ENCODE data around the gene CMA1.
"Not testable (repeated sequence)": the region's sequence is repeated elsewhere in the genome, so short reads cannot be mapped to it uniquely, and the experiment has no call there.

The CMA1 gene

DNA sequence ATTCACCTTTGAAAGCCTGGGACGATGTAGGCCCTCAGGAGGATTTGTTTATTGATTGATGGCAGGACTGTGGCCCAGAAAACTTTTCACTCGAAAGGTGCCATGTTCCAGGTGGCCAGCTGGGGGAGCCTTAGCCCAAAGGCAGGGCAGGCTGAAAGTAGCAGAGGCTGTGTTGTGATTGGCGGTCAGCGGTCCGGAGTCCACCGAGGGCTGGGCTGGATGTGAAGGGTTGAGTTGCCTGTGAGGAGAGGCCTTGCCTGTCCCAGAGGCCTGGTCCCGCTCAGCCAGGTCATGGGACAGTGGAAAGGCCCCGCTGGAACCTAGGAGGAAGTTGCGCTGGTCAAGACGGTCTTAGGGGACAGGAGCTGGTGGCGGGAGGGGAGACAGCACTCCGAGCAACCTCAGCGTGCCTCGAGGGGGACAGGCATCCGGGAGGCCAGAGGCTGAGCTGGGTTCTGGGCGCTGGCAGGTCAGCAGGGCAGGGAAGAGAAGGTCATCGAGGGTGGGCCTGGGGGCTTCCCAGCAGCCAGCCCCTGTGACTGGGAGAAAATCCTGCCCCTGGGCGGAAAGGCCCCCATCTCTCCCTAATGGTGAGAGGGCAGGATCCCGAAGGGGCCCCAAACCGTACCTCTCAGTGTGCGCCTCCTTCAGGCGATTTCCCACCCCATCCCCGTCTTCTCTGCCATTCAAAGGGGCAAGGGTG lies 26.3 kb downstream of the CMA1 start:
- DNase-seq (ENCODE audit: insufficient read length, low spot score) = no peak
- FAIRE-seq = no peak
- TF ChIP-seq, protein P1, sequence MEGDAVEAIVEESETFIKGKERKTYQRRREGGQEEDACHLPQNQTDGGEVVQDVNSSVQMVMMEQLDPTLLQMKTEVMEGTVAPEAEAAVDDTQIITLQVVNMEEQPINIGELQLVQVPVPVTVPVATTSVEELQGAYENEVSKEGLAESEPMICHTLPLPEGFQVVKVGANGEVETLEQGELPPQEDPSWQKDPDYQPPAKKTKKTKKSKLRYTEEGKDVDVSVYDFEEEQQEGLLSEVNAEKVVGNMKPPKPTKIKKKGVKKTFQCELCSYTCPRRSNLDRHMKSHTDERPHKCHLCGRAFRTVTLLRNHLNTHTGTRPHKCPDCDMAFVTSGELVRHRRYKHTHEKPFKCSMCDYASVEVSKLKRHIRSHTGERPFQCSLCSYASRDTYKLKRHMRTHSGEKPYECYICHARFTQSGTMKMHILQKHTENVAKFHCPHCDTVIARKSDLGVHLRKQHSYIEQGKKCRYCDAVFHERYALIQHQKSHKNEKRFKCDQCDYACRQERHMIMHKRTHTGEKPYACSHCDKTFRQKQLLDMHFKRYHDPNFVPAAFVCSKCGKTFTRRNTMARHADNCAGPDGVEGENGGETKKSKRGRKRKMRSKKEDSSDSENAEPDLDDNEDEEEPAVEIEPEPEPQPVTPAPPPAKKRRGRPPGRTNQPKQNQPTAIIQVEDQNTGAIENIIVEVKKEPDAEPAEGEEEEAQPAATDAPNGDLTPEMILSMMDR (IDR thresholded peaks at IDR 0.05; ENCODE audit: insufficient read depth, missing control alignments) = peak; percentile 56

DNA sequence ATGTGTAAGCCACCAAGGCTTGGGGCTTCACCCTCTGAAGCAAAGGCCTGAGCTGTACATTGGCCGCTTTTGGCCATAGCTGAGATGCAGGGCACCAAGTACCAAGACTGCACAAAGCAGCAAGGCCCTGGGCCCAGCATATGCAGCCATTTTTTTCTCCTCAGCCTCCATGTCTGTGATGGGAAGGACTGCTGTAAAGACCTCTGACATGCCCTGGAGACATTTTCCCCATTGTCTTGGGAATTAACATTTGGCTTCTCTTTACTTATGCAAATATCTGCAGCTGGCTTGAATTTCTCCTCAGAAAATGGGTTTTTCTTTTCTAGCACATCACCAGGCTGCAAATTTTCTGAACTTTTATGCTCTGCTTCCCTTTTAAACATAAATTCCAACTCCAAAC lies 28.1 kb downstream of the CMA1 start:
- FAIRE-seq; DNase-seq (ENCODE audit: insufficient read length, low spot score): not testable (repeated sequence)

DNA sequence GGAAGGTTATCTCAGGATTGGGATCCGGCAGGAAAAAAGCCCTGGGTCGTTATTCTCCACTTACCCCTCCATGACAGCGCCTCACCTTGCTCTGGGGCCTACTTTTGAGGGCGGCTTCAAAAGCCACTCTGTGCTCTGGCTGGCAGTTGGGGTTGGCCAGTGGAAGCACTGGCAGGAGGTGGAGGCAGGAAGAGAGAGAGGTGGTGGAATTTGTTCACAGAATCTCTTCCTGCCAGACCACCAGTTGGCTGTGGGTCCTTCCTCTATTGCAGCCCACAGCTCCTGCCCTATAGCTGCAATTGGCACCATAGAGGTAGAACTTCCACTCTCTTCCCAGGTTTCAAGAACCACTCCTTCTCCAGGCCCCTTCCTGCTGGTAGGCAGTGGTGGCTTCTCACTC lies 32.8 kb downstream of the CMA1 start:
- DNase-seq (ENCODE audit: insufficient read length, low spot score) (no peak), FAIRE-seq (no peak)
- TF ChIP-seq, protein P1 (IDR thresholded peaks at IDR 0.05; ENCODE audit: insufficient read depth, missing control alignments) = no peak

DNA sequence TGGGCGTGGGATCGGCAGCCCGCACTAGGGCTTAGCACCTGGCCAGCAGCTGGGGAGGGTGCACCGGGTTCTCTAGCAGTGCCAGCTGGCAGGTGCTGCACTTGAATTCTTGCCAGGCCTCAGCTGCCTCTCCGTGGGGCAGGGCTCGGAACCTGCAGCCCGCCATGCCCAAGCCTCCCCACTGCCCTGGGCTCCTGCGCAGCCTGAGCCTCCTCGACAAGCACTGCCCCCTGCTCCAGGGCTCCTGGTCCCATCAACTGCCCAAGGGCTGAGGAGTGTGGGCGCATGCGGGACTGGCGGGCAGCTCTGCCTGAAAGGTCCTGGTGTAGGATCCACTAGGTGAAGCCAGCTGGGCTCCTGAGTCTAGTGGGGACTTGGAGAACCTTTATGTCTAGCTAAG lies 34.9 kb downstream of the CMA1 start:
- TF ChIP-seq, protein P1 (IDR thresholded peaks at IDR 0.05; ENCODE audit: insufficient read depth, missing control alignments) = no peak
- no peak for FAIRE-seq
- DNase-seq (ENCODE audit: insufficient read length, low spot score) = no peak

DNA sequence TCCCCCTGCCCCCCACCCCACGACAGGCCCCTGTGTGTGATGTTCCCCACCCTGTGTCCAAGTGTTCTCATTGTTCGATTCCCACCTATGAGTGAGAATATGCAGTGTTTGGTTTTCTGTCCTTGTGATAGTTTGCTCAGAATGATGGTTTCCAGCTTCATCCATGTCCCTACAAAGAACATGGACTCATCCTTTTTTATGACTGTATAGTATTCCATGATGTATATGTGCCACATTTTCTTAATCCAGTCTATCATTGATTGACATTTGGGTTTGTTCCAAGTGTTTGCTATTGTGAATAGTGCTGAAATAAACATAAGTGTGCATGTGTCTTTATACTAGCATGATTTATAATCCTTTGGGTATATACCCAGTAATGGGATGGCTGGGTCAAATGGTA lies 37.6 kb downstream of the CMA1 start:
- FAIRE-seq; DNase-seq (ENCODE audit: insufficient read length, low spot score): not testable (repeated sequence)

DNA sequence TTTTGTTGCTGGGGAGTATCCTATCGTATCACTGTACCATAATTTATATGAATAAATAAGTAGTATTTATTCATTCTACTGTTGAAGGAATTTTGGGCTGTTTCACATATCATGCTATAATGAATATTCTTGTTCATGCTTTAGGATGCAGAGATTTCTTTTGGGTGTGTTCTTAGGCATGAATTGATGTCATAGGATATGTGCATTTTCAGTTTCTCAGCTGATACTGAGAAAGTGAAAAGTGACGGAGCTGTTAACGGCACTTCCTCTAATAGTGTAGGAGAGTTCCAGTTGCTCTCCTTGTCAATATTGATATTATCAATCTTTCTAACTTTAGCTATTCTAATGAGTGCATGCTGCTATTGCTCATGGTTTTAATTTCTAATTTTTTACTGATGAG lies 42.3 kb downstream of the CMA1 start:
- DNase-seq (ENCODE audit: insufficient read length, low spot score) (no peak), FAIRE-seq (no peak)
- TF ChIP-seq, protein P1 (IDR thresholded peaks at IDR 0.05; ENCODE audit: insufficient read depth, missing control alignments) = no peak

DNA sequence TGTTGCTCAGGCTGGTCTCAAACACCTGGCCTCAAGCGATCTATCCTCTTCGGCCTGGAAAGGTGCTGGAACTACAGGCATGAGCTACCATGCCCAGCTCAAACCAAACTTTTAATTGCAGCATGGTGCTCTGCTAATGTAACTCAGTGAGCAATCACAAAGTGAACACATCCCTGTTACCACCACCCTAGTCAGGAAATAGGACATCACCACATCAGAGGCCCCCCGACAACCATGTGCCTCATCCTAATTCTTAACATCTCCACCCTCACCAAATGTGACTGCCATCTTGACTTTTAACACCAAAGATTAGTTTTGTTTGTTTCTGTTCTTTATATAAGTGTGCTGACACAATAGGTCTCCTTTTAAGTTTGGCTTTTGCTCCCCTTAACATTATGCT lies 42.7 kb downstream of the CMA1 start:
- TF ChIP-seq, protein P1 (IDR thresholded peaks at IDR 0.05; ENCODE audit: insufficient read depth, missing control alignments) = no peak
- no peak for DNase-seq (ENCODE audit: insufficient read length, low spot score)
- no peak for FAIRE-seq

DNA sequence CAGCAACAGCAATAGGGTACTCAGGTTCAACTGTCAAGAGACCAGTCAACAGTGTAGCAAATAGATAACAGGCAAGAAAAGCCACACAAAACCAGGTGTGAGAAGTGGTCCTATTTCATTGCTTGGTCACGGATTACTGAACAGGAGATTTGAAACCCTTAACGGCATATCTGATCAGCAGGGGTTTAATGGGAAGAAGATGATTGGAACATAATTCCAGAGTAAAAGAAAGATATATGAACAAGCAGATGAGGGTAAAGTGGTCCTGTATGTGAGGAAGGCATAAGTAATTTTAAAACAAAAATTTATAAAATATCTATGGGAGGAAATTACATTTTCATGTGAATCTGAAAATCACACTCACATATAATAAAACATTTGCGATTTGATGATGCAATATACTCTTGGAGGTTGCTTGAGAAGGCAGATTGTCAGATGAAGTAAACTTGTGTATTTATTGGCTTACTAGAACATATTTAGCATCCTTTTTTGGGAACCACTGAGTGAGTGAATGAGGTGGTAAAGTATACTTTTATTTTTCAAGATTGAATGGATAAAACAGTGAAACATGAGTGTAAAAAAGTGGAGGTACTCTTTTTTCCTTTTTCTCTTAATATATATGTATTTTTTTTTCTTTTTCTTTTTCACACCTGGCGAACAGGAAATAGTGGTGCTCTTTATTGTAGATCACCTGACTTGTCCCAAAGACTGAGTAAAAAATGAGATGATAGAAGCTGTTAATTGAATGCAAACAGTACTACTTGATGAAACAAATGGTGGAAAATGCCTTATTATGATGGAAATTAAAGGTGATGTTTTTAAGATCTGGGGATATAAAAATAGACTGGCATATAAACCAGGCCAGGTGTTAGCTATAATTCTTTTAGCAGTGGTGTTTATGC lies 43.9 kb downstream of the CMA1 start:
- TF ChIP-seq, protein P1 (IDR thresholded peaks at IDR 0.05; ENCODE audit: insufficient read depth, missing control alignments) = no peak
- FAIRE-seq (no peak), DNase-seq (ENCODE audit: insufficient read length, low spot score) (no peak)
